Measurements from ENCODE around the gene RGS9BP. TPM values are rescaled to one million over a fixed set of nuclear protein-coding genes. Genes with fewer than 3 reads are reported as not detected.
"Not testable (repeated sequence)": the region's sequence is repeated elsewhere in the genome, so short reads cannot be mapped to it uniquely, and the experiment has no call there.

The RGS9BP gene
- total and polyA plus RNA-seq, 11 donors = 0.83 to 11.2 (median 4.2) TPM

- Histone ChIP-seq H3K36me3 (peaks cover 0 to 74% (median 53%) of the 10 kb centered on the region in 9 donors), H3K4me3 (no peak overlapping the region), H3K27me3 (no peaks in the 10 kb centered on the region), H3K9me3 (peaks cover 0 to 10% (median 5%) of the 10 kb centered on the region in 12 donors), H3K27ac (no peak overlapping the region), H3K4me1 (no peaks in the 10 kb centered on the region)
- no peak for DNase-seq
- TF ChIP-seq, protein P1, sequence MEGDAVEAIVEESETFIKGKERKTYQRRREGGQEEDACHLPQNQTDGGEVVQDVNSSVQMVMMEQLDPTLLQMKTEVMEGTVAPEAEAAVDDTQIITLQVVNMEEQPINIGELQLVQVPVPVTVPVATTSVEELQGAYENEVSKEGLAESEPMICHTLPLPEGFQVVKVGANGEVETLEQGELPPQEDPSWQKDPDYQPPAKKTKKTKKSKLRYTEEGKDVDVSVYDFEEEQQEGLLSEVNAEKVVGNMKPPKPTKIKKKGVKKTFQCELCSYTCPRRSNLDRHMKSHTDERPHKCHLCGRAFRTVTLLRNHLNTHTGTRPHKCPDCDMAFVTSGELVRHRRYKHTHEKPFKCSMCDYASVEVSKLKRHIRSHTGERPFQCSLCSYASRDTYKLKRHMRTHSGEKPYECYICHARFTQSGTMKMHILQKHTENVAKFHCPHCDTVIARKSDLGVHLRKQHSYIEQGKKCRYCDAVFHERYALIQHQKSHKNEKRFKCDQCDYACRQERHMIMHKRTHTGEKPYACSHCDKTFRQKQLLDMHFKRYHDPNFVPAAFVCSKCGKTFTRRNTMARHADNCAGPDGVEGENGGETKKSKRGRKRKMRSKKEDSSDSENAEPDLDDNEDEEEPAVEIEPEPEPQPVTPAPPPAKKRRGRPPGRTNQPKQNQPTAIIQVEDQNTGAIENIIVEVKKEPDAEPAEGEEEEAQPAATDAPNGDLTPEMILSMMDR (IDR thresholded peaks at IDR 0.05) = no peak
- TF ChIP-seq POLR2A (IDR thresholded peaks at IDR 0.05) = no peak
- ATAC-seq = no peak
- 87 to 95% (median 94%) methylated on average over 5 of the region's 5 CpGs for WGBS, 4 donors
- intact Hi-C loops (cut with DNase I) = no loop called here
Measured at GRCh38 chr19:32709032-32709431, 33.4 kb downstream of the RGS9BP start.

- H3K27ac ChIP-seq = no peak overlapping the region
- intact Hi-C loops (cut with DNase I) = no loop called here
- no peaks in the 10 kb centered on the region for H3K4me1 ChIP-seq
- H3K4me3 ChIP-seq = no peak overlapping the region
- WGBS, 4 donors = 91 to 96% (median 94%) methylated on average over 6 of the region's 6 CpGs
- no peaks in the 10 kb centered on the region for H3K27me3 ChIP-seq
- DNase-seq = no peak
- no peaks in the 10 kb centered on the region for H3K9me3 ChIP-seq
- TF ChIP-seq, protein P1 (IDR thresholded peaks at IDR 0.05) = no peak
- TF ChIP-seq POLR2A (IDR thresholded peaks at IDR 0.05) = no peak
- ATAC-seq = no peak
- H3K36me3 ChIP-seq = peaks cover 0 to 71% (median 64%) of the 10 kb centered on the region in 9 donors
Measured at GRCh38 chr19:32711747-32712146, 36.1 kb downstream of the RGS9BP start.

GRCh38 chr19:32716203-32716602 is 40.6 kb downstream of the RGS9BP start:
- H3K27ac ChIP-seq; H3K9me3 ChIP-seq; intact Hi-C loops (cut with DNase I); H3K4me3 ChIP-seq; H3K27me3 ChIP-seq; DNase-seq; H3K4me1 ChIP-seq; ATAC-seq: not testable (repeated sequence)
- WGBS, 4 donors = 96 to 98% (median 97%) methylated on average over 7 of the region's 7 CpGs
- peaks cover 0 to 49% (median 41%) of the 10 kb centered on the region in 9 donors for H3K36me3 ChIP-seq

DNA sequence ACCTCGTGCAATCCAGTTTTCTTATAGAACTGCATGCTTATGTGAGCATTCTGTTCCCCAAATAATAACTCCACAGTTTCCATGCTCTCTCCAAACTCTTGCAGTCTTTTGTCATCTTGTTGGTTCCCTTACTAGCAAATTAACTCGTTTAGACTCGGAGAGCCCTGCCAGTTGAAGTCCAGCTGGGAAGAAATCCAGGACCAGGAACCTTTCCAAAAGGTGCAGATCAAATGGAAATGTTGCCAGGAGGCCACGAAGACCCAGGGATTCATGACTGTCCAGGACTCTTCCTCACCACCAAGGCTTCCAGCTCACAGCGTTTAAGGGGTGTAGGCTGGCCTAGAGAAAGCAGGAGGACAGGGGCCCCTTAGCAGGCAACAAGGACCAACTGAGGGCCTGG is 41.8 kb downstream of the RGS9BP start:
- intact Hi-C loops (cut with DNase I) = no loop called here
- Histone ChIP-seq H3K36me3 (peaks cover 0 to 37% (median 28%) of the 10 kb centered on the region in 9 donors), H3K27me3 (no peaks in the 10 kb centered on the region), H3K4me1 (no peaks in the 10 kb centered on the region), H3K27ac (no peak overlapping the region), H3K9me3 (peaks cover 0 to 3% (median 0%) of the 10 kb centered on the region in 12 donors), H3K4me3 (no peak overlapping the region)
- 49 to 80% (median 64%) methylated on average over 5 of the region's 5 CpGs for WGBS, 4 donors
- ATAC-seq (no peak), DNase-seq (no peak)
- TF ChIP-seq, protein P1 (IDR thresholded peaks at IDR 0.05) = no peak
- TF ChIP-seq POLR2A (IDR thresholded peaks at IDR 0.05) = no peak

DNA sequence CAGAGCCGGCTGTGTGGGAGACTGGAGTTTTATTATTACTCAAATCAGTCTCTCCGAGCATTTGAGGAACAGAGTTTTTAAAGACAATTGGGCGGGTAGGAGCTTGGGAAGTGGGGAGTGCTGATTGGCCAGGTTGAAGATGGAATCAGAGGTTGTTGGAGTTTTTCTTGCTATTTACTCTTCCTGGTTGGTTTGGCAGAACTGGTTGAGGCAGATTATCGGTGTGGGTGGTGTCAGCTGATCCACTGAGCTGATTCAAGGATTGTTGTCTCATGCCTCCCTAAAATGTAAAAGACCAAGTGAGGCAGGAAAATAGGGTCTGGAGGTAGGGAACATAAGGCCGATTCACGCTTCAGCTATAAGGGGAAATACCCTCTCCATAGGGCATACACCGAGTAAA is 42.6 kb downstream of the RGS9BP start:
- DNase-seq (no peak), ATAC-seq (no peak)
- Histone ChIP-seq H3K4me3 (no peak overlapping the region), H3K36me3 (peaks cover 0 to 29% (median 20%) of the 10 kb centered on the region in 9 donors), H3K27me3 (no peaks in the 10 kb centered on the region), H3K9me3 (peaks cover 0 to 3% (median 0%) of the 10 kb centered on the region in 12 donors), H3K27ac (no peak overlapping the region), H3K4me1 (no peaks in the 10 kb centered on the region)
- 90 to 96% (median 91%) methylated on average over 7 of the region's 7 CpGs for WGBS, 4 donors
- TF ChIP-seq POLR2A (IDR thresholded peaks at IDR 0.05) = no peak
- TF ChIP-seq, protein P1 (IDR thresholded peaks at IDR 0.05) = no peak
- intact Hi-C loops (cut with DNase I) = no loop called here

Measured in heart left ventricle (tissue), 16 donors.